NCI-H524 (cell line): ENCODE measurements around the gene INF2.

Experiments used
- DNase-seq, 2 experiments: peaks; one replicate each; lab custom pipeline; 2025; lab: John Stamatoyannopoulos, UW

The INF2 gene

DNA sequence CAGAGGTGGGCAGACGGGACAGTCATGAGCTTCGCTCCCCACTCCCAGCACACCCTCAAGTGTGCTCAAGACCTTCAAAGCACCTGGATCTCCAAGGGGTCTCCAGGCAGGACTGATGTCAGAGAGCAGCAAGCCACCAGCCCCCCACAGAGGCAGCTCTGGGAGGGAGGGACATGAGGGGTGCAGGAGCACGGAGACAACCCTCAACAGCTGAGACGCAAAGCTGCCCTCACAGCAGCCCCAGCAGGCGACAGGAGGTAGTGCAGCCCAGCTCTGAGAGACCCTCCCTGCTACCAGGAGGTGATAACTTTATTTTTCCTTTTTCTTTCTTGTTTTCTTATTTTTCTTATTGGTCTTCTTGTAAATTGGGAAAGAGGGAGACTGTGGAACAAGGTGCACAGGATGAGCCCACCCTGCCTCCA, 81.4 kb downstream of the INF2 start:
- no peak for DNase-seq

DNA sequence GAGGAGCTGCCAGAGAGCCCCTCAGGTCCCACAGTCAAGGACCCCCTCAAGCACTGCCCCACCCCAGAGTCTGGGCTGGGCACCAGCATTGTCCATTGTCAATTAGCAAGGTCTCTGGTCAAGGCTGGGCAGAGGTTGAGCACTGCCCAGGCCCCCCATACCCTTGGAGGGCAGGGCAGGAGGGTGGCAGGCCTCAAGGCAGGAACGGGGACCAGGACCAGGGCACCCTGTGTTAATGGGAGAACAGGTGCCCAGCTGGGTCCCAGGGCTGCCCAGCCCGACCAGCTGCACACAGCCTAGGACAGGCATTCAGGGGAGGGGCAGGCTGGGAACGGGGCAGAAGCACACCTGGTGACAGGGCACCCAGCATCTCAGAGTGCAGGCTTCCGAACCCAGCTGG, 82.0 kb downstream of the INF2 start:
- DNase-seq = no peak
